OCI-LY1 (cell line): ENCODE measurements around the gene TINAG.

Source experiments
- H2AFZ ChIP-seq: fragments of 200-600 bp; sonication (generic), shearing (Covaris generic); 2 replicates; pipeline ENCODE4 v1.6.0; 2014; ENCODE audit warnings: antibody characterized with exemption, mild to moderate bottlenecking, low read length
- H3F3A ChIP-seq: fragments of 200-600 bp; sonication (generic), shearing (Covaris generic); 2 replicates; pipeline ENCODE4 v1.6.0; 2014; ENCODE audit warnings: mild to moderate bottlenecking, antibody characterized with exemption, low read length, moderate library complexity; ENCODE audit not compliant: insufficient read depth
- H3K27ac ChIP-seq: fragments of 200-600 bp; sonication (generic); 2 replicates; pipeline ENCODE4 v1.5.1; 2014; ENCODE audit warnings: low read length, mixed run types, mild to moderate bottlenecking, low read depth; ENCODE audit not compliant: poor library complexity, severe bottlenecking
- H3K27me3 ChIP-seq: fragments of 200-600 bp; sonication (generic); 2 replicates; pipeline ENCODE4 v1.6.0; 2014; ENCODE audit warnings: antibody characterized with exemption, mild to moderate bottlenecking, low read length, moderate library complexity; ENCODE audit not compliant: insufficient read depth
- H3K36me3 ChIP-seq: fragments of 200-600 bp; sonication (generic); 2 replicates; pipeline ENCODE4 v1.6.1; 2014; ENCODE audit warnings: mild to moderate bottlenecking, antibody characterized with exemption, low read length, moderate library complexity, mixed read lengths; ENCODE audit not compliant: insufficient read depth
- H3K4me1 ChIP-seq: fragments of 200-600 bp; sonication (generic); 2 replicates; pipeline ENCODE4 v1.5.1; 2014; ENCODE audit warnings: mild to moderate bottlenecking, low read length, moderate library complexity; ENCODE audit not compliant: insufficient read depth, severe bottlenecking
- H3K4me2 ChIP-seq: fragments of 200-600 bp; sonication (generic), shearing (Covaris generic); 2 replicates; pipeline ENCODE4 v1.6.1; 2014; ENCODE audit warnings: low read length
- H3K4me3 ChIP-seq: fragments of 200-600 bp; sonication (generic); 2 replicates; pipeline ENCODE4 v1.5.1; 2014; ENCODE audit warnings: low read length, low read depth, mild to moderate bottlenecking, mixed read lengths; ENCODE audit not compliant: poor library complexity, severe bottlenecking
- H3K79me2 ChIP-seq: fragments of 200-600 bp; shearing (Covaris generic); 2 replicates; pipeline ENCODE4 v1.6.1; 2016; ENCODE audit warnings: mixed run types, low read length, mixed read lengths; ENCODE audit not compliant: insufficient read depth
- H3K9ac ChIP-seq: fragments of 200-600 bp; sonication (generic), shearing (Covaris generic); 2 replicates; pipeline ENCODE4 v1.6.1; 2014; ENCODE audit warnings: mild to moderate bottlenecking, low read length, mixed read lengths
- H3K9me2 ChIP-seq: fragments of 200-600 bp; sonication (generic), shearing (Covaris generic); 2 replicates; pipeline ENCODE4 v1.6.1; 2014; ENCODE audit warnings: low read depth, mild to moderate bottlenecking, low read length, mixed read lengths
- H3K9me3 ChIP-seq: fragments of 200-600 bp; shearing (Covaris generic); 2 replicates; pipeline ENCODE4 v1.6.1; 2014; ENCODE audit warnings: low read length, mixed read lengths
- H4K20me1 ChIP-seq: fragments of 200-600 bp; sonication (generic), shearing (Covaris generic); 2 replicates; pipeline ENCODE4 v1.6.0; 2016; ENCODE audit warnings: mild to moderate bottlenecking, low read length; ENCODE audit not compliant: insufficient read depth
- CTCF ChIP-seq: fragments of 200-600 bp; sonication (generic), shearing (Covaris generic); IDR thresholded peaks from 2 replicates; pipeline ENCODE4 v1.5.1; 2017; ENCODE audit warnings: mild to moderate bottlenecking, antibody characterized with exemption, low read length, moderate library complexity, mixed read lengths
- EZH2 ChIP-seq: fragments of 200-600 bp; sonication (generic), shearing (Covaris generic); IDR thresholded peaks from 2 replicates; pipeline ENCODE4 v1.8.0; 2017; ENCODE audit warnings: borderline replicate concordance, mixed run types, mild to moderate bottlenecking, antibody characterized with exemption, low read length, moderate library complexity, mixed read lengths

TINAG gene

DNA sequence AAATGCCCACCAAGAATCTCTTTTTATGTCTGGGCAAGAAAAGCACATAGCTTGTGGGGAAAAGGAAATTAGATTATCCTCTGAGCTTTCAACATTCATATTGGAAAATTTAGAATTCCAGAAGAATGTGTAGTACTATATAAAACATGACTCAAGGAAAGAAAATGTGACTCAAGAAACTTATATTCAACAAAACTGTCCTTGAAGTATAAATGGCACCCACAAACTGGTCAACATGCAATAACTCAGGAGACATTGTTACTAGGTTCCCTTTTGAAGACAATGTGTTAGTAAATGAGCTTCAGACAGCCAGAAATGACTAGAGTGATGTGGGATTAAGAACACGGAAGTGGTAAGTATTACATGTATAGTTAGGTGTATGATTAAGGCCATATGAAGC, 26.1 kb upstream of the TINAG start:
- no peaks in the 10 kb centered on the region for H3K27me3 ChIP-seq
- H3K9ac ChIP-seq, result no peak overlapping the region
- no peak overlapping the region for H3K27ac ChIP-seq

DNA sequence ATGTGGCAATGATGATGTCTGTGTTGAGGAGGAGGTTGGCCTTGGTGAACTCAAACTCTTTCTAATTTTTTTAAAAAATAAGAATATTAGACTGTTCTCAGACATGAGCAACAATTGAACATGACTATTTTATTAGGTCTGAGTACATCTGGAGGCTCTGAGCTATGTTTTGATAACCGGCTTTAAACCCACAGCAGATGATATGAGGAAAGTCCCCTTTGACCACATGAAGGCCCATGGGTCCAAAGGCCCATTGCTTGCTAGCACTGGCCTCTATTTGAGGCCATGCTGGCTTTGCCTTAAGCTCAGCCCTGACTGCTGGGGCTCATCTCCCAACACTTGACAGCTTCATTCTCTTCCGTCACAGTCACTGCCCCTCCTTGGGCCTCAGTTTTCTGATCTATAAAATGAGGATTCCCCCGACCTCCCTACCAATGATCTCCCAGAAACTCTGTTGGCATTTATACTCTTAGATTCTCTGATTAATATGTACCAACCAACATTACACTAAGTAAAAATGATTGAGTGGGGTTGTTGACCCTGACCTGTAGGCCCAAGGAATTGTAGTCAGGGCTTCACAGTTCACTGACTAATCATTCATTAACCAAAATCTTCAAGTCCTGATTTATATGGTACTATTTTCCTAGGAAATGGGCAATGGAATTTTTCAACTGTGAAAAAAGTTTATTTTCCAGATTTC, 23.9 kb upstream of the TINAG start:
- no peaks in the 10 kb centered on the region for H4K20me1 ChIP-seq
- H3F3A ChIP-seq, result no peaks in the 10 kb centered on the region
- H2AFZ ChIP-seq, result no peak overlapping the region
- H3K36me3 ChIP-seq, result no peaks in the 10 kb centered on the region
- TF ChIP-seq CTCF (no peak), EZH2 (no peak)
- no peaks in the 10 kb centered on the region for H3K4me1 ChIP-seq
- H3K4me3 ChIP-seq, result no peak overlapping the region
- no peak overlapping the region for H3K9ac ChIP-seq
- no peak overlapping the region for H3K27ac ChIP-seq
- no peaks in the 10 kb centered on the region for H3K9me2 ChIP-seq
- H3K4me2 ChIP-seq, result no peak overlapping the region
- no peaks in the 10 kb centered on the region for H3K27me3 ChIP-seq
- H3K79me2 ChIP-seq, result no peaks in the 10 kb centered on the region
- no peaks in the 10 kb centered on the region for H3K9me3 ChIP-seq

More for the DNA sequence above, 26.1 kb upstream of the TINAG start:
- Histone ChIP-seq H2AFZ (no peak overlapping the region), H3K9me2 (no peaks in the 10 kb centered on the region), H4K20me1 (no peaks in the 10 kb centered on the region), H3K36me3 (no peaks in the 10 kb centered on the region), H3F3A (no peaks in the 10 kb centered on the region), H3K79me2 (no peaks in the 10 kb centered on the region), H3K9me3 (no peaks in the 10 kb centered on the region), H3K4me1 (no peaks in the 10 kb centered on the region), H3K4me3 (no peak overlapping the region), H3K4me2 (no peak overlapping the region)
- TF ChIP-seq EZH2 (no peak), CTCF (no peak)

- Histone ChIP-seq H3K9ac (no peak overlapping the region), H3K27ac (no peak overlapping the region), H3K4me2 (no peak overlapping the region), H3K4me1 (no peaks in the 10 kb centered on the region), H3K9me3 (no peaks in the 10 kb centered on the region), H2AFZ (no peak overlapping the region), H3K36me3 (no peaks in the 10 kb centered on the region), H4K20me1 (no peaks in the 10 kb centered on the region), H3K4me3 (no peak overlapping the region), H3K27me3 (no peaks in the 10 kb centered on the region), H3K9me2 (no peaks in the 10 kb centered on the region), H3F3A (no peaks in the 10 kb centered on the region), H3K79me2 (no peaks in the 10 kb centered on the region)
- TF ChIP-seq EZH2 (no peak), CTCF (no peak)
Observed at GRCh38 chr6:54285595-54285994, 22.6 kb upstream of the TINAG start.
